Thyroid gland (tissue), 4 donors: Measurements from ENCODE around the gene OBSCN.

Experiments used
- CTCF ChIP-seq, 6 experiments: fragments of 200-600 bp in 3 of 6; fragments of 450-650 bp in 3 of 6; sonication (generic) in 3 of 6; IDR thresholded peaks; one replicate each; pipeline ENCODE4 v1.5.1; 2016 to 2019; ENCODE audit warnings: antibody characterized with exemption in 6 of 6, mild to moderate bottlenecking in 2 of 6, inconsistent platforms in 1 of 6, moderate library complexity in 1 of 6
- POLR2A ChIP-seq, 2 donors: fragments of 450-650 bp; IDR thresholded peaks; one replicate each; pipeline ENCODE4 v1.6.1; 2017; ENCODE audit warnings: antibody characterized with exemption in 2 of 2, mild to moderate bottlenecking in 2 of 2, moderate library complexity in 1 of 2

DNA sequence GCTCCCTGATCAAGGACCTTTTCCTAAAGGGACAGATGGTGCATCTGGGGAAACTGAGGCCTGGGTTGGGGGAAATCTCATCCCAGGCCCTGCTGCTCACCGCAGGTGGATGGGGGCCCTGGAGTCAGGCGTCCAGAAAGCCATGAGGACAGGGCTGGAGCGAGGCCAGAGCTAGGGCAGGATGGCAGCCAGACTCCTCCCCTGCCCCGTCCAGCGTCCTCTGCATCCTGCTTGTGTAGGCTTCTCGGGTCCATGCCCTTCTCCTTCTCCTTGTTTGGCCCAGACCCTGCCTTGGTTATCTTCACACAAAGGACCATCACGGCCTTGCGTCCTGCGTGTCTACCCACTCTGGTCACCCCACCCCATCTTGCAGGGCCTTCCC lies 155.8 kb downstream of the OBSCN start:
- TF ChIP-seq CTCF (IDR thresholded peaks at IDR 0.05) (no peak), POLR2A (IDR thresholded peaks at IDR 0.05) (no peak)
